Measurements from ENCODE around the gene AP1B1.

The AP1B1 gene

GRCh38 chr22:29313576-29314466 lies 74.5 kb downstream of the AP1B1 start:
- DNase-seq (ENCODE audit: low read depth in 2 of 2): no peak

GRCh38 chr22:29313126-29313575 lies 75.2 kb downstream of the AP1B1 start:
- DNase-seq (ENCODE audit: low read depth in 2 of 2): no peak

- no peak for DNase-seq (ENCODE audit: low read depth in 2 of 2)
These were observed 75.9 kb downstream of the AP1B1 start for GRCh38 chr22:29312218-29313125.

- no peak for DNase-seq (ENCODE audit: low read depth in 2 of 2)
These were observed 76.7 kb downstream of the AP1B1 start for GRCh38 chr22:29311464-29312217.

GRCh38 chr22:29310863-29311339 lies 77.5 kb downstream of the AP1B1 start:
- DNase-seq (ENCODE audit: low read depth in 2 of 2): peak; percentile 31 to 70

- DNase-seq (ENCODE audit: low read depth in 2 of 2): no peak
These were observed 78.1 kb downstream of the AP1B1 start for GRCh38 chr22:29310065-29310862.

GRCh38 chr22:29309332-29310064 lies 78.9 kb downstream of the AP1B1 start:
- DNase-seq (ENCODE audit: low read depth in 2 of 2): no peak

- DNase-seq (ENCODE audit: low read depth in 2 of 2): no peak
These were observed 79.5 kb downstream of the AP1B1 start for GRCh38 chr22:29308791-29309262.

GRCh38 chr22:29308148-29308790 lies 80.1 kb downstream of the AP1B1 start:
- no peak for DNase-seq (ENCODE audit: low read depth in 2 of 2)

GRCh38 chr22:29307596-29308147 lies 80.7 kb downstream of the AP1B1 start:
- DNase-seq (ENCODE audit: low read depth in 2 of 2): no peak

GRCh38 chr22:29306835-29307595 lies 81.4 kb downstream of the AP1B1 start:
- no peak for DNase-seq (ENCODE audit: low read depth in 2 of 2)

- DNase-seq (ENCODE audit: low read depth in 2 of 2): peak in 1 of 2 experiments; percentile 42
These were observed 82.1 kb downstream of the AP1B1 start, which contains the start of gene GAS2L1 for GRCh38 chr22:29306175-29306834. Gene GAS2L1 (plus strand): TSS chr22:29306650. CDS start chr22:29308106, 1,456 bp downstream.

- DNase-seq (ENCODE audit: low read depth in 2 of 2): no peak
These were observed 82.6 kb downstream of the AP1B1 start for GRCh38 chr22:29305836-29306174.

- no peak for DNase-seq (ENCODE audit: low read depth in 2 of 2)
These were observed 85.5 kb downstream of the AP1B1 start for GRCh38 chr22:29302681-29303465.

- no peak for DNase-seq (ENCODE audit: low read depth in 2 of 2)
These were observed 86.0 kb downstream of the AP1B1 start for GRCh38 chr22:29302402-29302680.

GRCh38 chr22:29301716-29302401 lies 86.5 kb downstream of the AP1B1 start:
- DNase-seq (ENCODE audit: low read depth in 2 of 2): no peak
